Breast epithelium (tissue), 4 donors: Measurements from ENCODE around the gene ACVRL1. TPM values are rescaled to one million over a fixed set of nuclear protein-coding genes. Genes with fewer than 3 reads are reported as not detected.

ENCODE experiments used
- DNase-seq, 2 donors: peaks; one replicate each; pipeline ENCODE4 v3.0.0-alpha.2; 2019; ENCODE audit warnings: low spot score in 2 of 2
- H3K27ac ChIP-seq, 2 donors: fragments of 200-600 bp; sonication (generic) in 1 of 2; one replicate each; pipeline ENCODE4 v1.5.1; 2016 to 2019; ENCODE audit warnings: mild to moderate bottlenecking in 1 of 2
- H3K27me3 ChIP-seq, 2 donors: fragments of 200-600 bp; sonication (generic) in 1 of 2; one replicate each; pipeline versions ENCODE4 v1.5.1 to v1.6.0; 2017 to 2019; ENCODE audit warnings: control low read depth in 1 of 2, mild to moderate bottlenecking in 1 of 2
- H3K36me3 ChIP-seq: fragments of 200-600 bp; one replicate; pipeline ENCODE4 v1.5.1; 2019
- H3K4me1 ChIP-seq, 2 donors: fragments of 200-600 bp; sonication (generic); one replicate each; pipeline ENCODE4 v1.5.1; 2016 to 2019; ENCODE audit warnings: control low read depth in 1 of 2
- H3K4me3 ChIP-seq, 3 donors: fragments of 200-600 bp; sonication (generic); 1 replicate in 2 of 3; 2 replicates in 1 of 3; pipeline ENCODE4 v1.5.1; 2016 to 2019; ENCODE audit warnings: mild to moderate bottlenecking in 3 of 3, moderate library complexity in 2 of 3
- H3K9me3 ChIP-seq, 2 donors: fragments of 200-600 bp; sonication (generic) in 1 of 2; one replicate each; pipeline ENCODE4 v1.5.1; 2016 to 2019; ENCODE audit warnings: control low read depth in 1 of 2
- CTCF ChIP-seq, 3 donors: fragments of 450-650 bp; IDR thresholded peaks; one replicate each; pipeline ENCODE4 v1.5.1; 2016 to 2017; ENCODE audit warnings: antibody characterized with exemption in 3 of 3, mild to moderate bottlenecking in 3 of 3, moderate library complexity in 3 of 3
- POLR2A ChIP-seq: fragments of 450-650 bp; IDR thresholded peaks from one replicate; pipeline ENCODE4 v1.6.1; 2016; ENCODE audit warnings: antibody characterized with exemption, mild to moderate bottlenecking, moderate library complexity
- POLR2AphosphoS5 ChIP-seq, 3 donors: sonication (generic); formaldehyde crosslinking; IDR thresholded peaks; one replicate each; pipeline ENCODE4 v1.6.1; 2017; ENCODE audit warnings: antibody characterized with exemption in 3 of 3
- intact Hi-C: fragments of 100-400 bp; cut with DNase I; formaldehyde crosslinking; loops from one replicate; pipeline ENCODE4 v1.15.1; 2023; ENCODE audit warnings: low total_unique reads
- total RNA-seq, 3 donors: library from RNA; depleted of rRNA; stranded (reverse); fragments of >200 nt; gene quantifications; one replicate each; pipeline ENCODE4 v1.1.0, GENCODE V29; 2016

Gene ACVRL1
- total RNA-seq, 3 donors from 2014 or later = 24.7 to 274 (median 109) TPM

DNA sequence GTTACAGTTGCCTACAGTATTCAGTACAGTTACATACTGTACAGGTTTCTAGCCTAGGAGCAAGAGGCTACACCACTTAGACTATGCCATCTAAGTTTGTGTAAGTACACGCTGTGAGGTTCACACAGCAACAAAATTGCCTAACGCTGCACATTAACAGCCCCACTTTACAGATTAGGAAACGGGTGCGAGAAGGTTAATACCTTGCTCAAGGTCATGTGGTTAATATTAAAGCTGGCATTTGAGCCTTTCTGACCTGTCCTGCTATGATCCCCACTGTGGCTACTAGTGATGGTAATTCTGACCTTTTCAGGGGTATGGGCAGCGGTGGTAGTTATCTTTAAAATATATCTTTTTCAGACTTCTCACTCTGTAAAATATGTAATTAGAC lies 65.1 kb downstream of the ACVRL1 start:
- Histone ChIP-seq H3K4me3 (no peak overlapping the region), H3K27me3 (no peaks in the 10 kb centered on the region), H3K4me1 (peaks cover 0 to 16% of the 10 kb centered on the region in 2 donors), H3K36me3 (no peaks in the 10 kb centered on the region), H3K27ac (peak overlapping the region; percentile 29 to 54), H3K9me3 (no peaks in the 10 kb centered on the region)
- intact Hi-C loops = no loop called here
- TF ChIP-seq CTCF (IDR thresholded peaks at IDR 0.05) (no peak), POLR2AphosphoS5 (IDR thresholded peaks at IDR 0.05) (no peak), POLR2A (no peak)
- no peak for DNase-seq

DNA sequence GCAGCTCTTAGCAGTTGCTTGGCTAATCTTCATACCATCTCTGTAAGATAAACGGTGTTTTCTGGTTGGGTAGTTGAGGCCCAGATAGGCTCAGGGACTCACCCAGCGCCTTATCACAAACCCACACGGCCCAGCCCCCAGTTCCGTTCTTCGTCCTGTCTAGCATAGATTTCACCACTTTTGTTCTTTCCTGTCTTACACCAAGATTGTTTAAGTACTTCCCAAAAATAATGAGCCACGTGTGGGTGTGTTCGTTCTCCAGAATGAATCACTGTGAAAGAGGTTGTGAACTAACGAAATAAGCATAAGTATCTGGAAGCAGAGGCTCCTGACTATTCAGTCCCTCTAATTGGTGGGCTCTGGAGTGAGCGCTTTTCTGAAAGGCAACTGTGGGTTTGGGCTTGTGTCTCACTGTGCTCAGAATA lies 65.6 kb downstream of the ACVRL1 start:
- H3K4me1 ChIP-seq = peaks cover 0 to 16% of the 10 kb centered on the region in 2 donors
- H3K27ac ChIP-seq = peak overlapping the region; percentile 29 to 54
- intact Hi-C loops = no loop called here
- no peak for TF ChIP-seq POLR2AphosphoS5 (IDR thresholded peaks at IDR 0.05)
- TF ChIP-seq POLR2A = no peak
- TF ChIP-seq CTCF (IDR thresholded peaks at IDR 0.05) = no peak
- H3K9me3 ChIP-seq = no peaks in the 10 kb centered on the region
- H3K36me3 ChIP-seq = no peaks in the 10 kb centered on the region
- DNase-seq = no peak
- H3K27me3 ChIP-seq = no peaks in the 10 kb centered on the region
- H3K4me3 ChIP-seq = no peak overlapping the region

Other genes with a start within 250 kb of the ACVRL1 start
- gene FIGNL2, start 58.8 kb upstream of the ACVRL1 start, total RNA-seq = 1 to 10 TPM in 1 of 3 donors, under 1 TPM in 2; 0.16 to 1.3 (median 0.29) TPM
- not detected for gene ANKRD33, start 19.4 kb upstream of the ACVRL1 start, total RNA-seq
- gene ACVR1B, start 44.2 kb downstream of the ACVRL1 start, total RNA-seq = 10 to 100 TPM; 12.3 to 26.3 (median 23.6) TPM
- 10 to 100 TPM in 2 of 3 donors, 1 to 10 TPM in 1; 8.5 to 27.2 (median 16.0) TPM for gene TAMALIN, start 99.4 kb downstream of the ACVRL1 start, total RNA-seq
- 100 to 1,000 TPM in 1 of 3 donors, 10 to 100 TPM in 2; 35.7 to 154 (median 66.2) TPM for gene NR4A1, start 143.9 kb downstream of the ACVRL1 start, total RNA-seq
- gene ATG101, start 162.5 kb downstream of the ACVRL1 start, total RNA-seq = 10 to 100 TPM; 35.0 to 54.2 (median 39.7) TPM
- gene SMIM41, start 172.2 kb downstream of the ACVRL1 start, total RNA-seq = 1 to 10 TPM in 1 of 3 donors, not detected in 2; 1.3 TPM